ENCODE measurements around the gene IFI16. TPM values are rescaled to one million over a fixed set of nuclear protein-coding genes. Genes with fewer than 3 reads are reported as not detected.

The IFI16 gene
- total and polyA plus RNA-seq, 2 donors (not counting 3 experiments of a cell fraction or from before 2014, with no cell fraction given), result 52.8 to 183 TPM

- Histone ChIP-seq H3K79me2 (ENCODE audit: control insufficient read depth, insufficient read depth, low read length) (peaks cover 58% of the 10 kb centered on the region), H3K4me2 (ENCODE audit: insufficient read depth, low read length) (peak overlapping the region; percentile 99), H3K36me3 (ENCODE audit: control insufficient read depth in 2 of 2, extremely low read depth in 1 of 2, insufficient read depth in 2 of 2, low read length in 2 of 2) (peaks cover 5 to 7% of the 10 kb centered on the region in 2 experiments), H3K27ac (ENCODE audit: insufficient read depth, low read depth, low read length) (peak overlapping the region; percentile 56), H3K9me3 (replicated peaks; ENCODE audit: control insufficient read depth, insufficient read depth, low read length) (no peaks in the 10 kb centered on the region), H3K9ac (replicated peaks; ENCODE audit: extremely low read depth, insufficient read depth, low read length) (peak overlapping the region; percentile 99), H4K20me1 (replicated peaks; ENCODE audit: control insufficient read depth, extremely low read depth, insufficient read depth, low read length) (no peaks in the 10 kb centered on the region), H2AFZ (ENCODE audit: low read depth, low read length) (no peak overlapping the region), H3K4me3 (replicated peaks in 1 of 3; ENCODE audit: insufficient read depth in 1 of 3, low read depth in 1 of 3, low read length in 3 of 3) (peak overlapping the region; percentile 56 to 99 (median 99)), H3K4me1 (ENCODE audit: control insufficient read depth, extremely low read depth, insufficient read depth, low read length) (peaks cover 56% of the 10 kb centered on the region), H3K9me1 (replicated peaks; ENCODE audit: control insufficient read depth, extremely low read depth, insufficient read depth, low read length) (no peaks in the 10 kb centered on the region), H3K27me3 (ENCODE audit: control insufficient read depth in 2 of 2, insufficient read depth in 2 of 2, low read length in 2 of 2) (no peaks in the 10 kb centered on the region)
- no TSS peak for BruUV-seq (replicated peaks)
- FAIRE-seq (no peak), DNase-seq (ENCODE audit: low read depth, low spot score) (no peak)
- ChIA-PET POLR2A (no interaction called here), CTCF (no interaction called here)
- intact Hi-C loops (cut with micrococcal nuclease) (loop anchor here (5.0 to 10.0 kb wide), 2 partner anchors 583 to 911 kb away; no protein-coding TSS in a partner anchor), dilution Hi-C loops (cut with MboI; ENCODE audit: extremely low pct_ligation_motif_present, low sequenced_read_pairs) (no loop called here)
- TF ChIP-seq GATA2 (IDR thresholded peaks at IDR 0.05; ENCODE audit: insufficient read depth, insufficient read length, low read depth, low read length) (no peak), EZH2 (IDR thresholded peaks at IDR 0.05; ENCODE audit: borderline replicate concordance, low read depth, low read length, severe bottlenecking) (no peak), FOS (IDR thresholded peaks at IDR 0.05; ENCODE audit: borderline replicate concordance, insufficient read depth, low read length) (no peak), MYC (IDR thresholded peaks at IDR 0.05; ENCODE audit: low read depth, low read length) (no peak), JUN (IDR thresholded peaks at IDR 0.05; ENCODE audit: borderline replicate concordance, insufficient read depth, insufficient read length, low read depth) (no peak), POLR2A (IDR thresholded peaks at IDR 0.05; ENCODE audit: low read depth, low read length) (no peak), POLR2AphosphoS5 (IDR thresholded peaks at IDR 0.05; ENCODE audit: insufficient read depth, low read depth, low read length) (no peak)
- TF ChIP-seq, protein P1, sequence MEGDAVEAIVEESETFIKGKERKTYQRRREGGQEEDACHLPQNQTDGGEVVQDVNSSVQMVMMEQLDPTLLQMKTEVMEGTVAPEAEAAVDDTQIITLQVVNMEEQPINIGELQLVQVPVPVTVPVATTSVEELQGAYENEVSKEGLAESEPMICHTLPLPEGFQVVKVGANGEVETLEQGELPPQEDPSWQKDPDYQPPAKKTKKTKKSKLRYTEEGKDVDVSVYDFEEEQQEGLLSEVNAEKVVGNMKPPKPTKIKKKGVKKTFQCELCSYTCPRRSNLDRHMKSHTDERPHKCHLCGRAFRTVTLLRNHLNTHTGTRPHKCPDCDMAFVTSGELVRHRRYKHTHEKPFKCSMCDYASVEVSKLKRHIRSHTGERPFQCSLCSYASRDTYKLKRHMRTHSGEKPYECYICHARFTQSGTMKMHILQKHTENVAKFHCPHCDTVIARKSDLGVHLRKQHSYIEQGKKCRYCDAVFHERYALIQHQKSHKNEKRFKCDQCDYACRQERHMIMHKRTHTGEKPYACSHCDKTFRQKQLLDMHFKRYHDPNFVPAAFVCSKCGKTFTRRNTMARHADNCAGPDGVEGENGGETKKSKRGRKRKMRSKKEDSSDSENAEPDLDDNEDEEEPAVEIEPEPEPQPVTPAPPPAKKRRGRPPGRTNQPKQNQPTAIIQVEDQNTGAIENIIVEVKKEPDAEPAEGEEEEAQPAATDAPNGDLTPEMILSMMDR (IDR thresholded peaks at IDR 0.05; ENCODE audit: extremely low read depth in 1 of 2, insufficient read depth in 1 of 2, low read depth in 1 of 2, low read length in 2 of 2), result no peak
- TF ChIP-seq, protein P2, sequence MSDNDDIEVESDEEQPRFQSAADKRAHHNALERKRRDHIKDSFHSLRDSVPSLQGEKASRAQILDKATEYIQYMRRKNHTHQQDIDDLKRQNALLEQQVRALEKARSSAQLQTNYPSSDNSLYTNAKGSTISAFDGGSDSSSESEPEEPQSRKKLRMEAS (IDR thresholded peaks at IDR 0.05; ENCODE audit: insufficient read depth, insufficient read length), result no peak
These were observed 2.0 kb downstream of the IFI16 start for GRCh38 chr1:159011751-159012150.

All from endothelial cell of umbilical vein (primary cell).